HG03095 (cell line): ENCODE data around the gene MEAK7.

Source experiments
- ATAC-seq: cut with Tn5 transposase; IDR thresholded peaks from one replicate; pipeline ENCODE4 v1.9.1; 2021; ENCODE audit warnings: moderate library complexity; ENCODE audit not compliant: unreplicated experiment

MEAK7 gene

DNA sequence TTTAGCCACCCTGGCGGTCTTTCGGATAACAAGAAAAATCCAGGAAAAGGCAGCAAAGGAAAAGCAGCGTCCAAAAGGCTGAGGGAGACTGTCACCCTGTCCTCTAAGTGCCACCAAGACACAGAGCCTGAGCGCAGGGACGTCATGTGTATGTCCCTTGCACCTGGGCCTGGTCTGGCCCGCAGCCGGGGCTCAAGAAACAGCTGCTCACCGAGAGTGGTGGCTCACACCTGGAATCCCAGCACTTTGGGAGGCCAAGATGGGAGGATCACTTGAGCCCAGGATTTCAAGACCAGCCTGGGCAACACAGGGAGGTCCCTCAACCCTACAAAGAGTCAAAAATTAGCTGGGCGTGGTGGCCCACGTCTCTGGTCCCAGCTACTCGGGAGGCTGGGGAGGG, 9.2 kb upstream of the MEAK7 start:
- ATAC-seq = no peak

GRCh38 chr16:84513123-84513522, 8.7 kb upstream of the MEAK7 start:
- ATAC-seq = no peak

GRCh38 chr16:84511831-84512230, 7.4 kb upstream of the MEAK7 start:
- no peak for ATAC-seq

GRCh38 chr16:84511180-84511800, 6.8 kb upstream of the MEAK7 start:
- ATAC-seq = no peak

GRCh38 chr16:84509032-84509950, 4.8 kb upstream of the MEAK7 start:
- ATAC-seq = no peak

DNA sequence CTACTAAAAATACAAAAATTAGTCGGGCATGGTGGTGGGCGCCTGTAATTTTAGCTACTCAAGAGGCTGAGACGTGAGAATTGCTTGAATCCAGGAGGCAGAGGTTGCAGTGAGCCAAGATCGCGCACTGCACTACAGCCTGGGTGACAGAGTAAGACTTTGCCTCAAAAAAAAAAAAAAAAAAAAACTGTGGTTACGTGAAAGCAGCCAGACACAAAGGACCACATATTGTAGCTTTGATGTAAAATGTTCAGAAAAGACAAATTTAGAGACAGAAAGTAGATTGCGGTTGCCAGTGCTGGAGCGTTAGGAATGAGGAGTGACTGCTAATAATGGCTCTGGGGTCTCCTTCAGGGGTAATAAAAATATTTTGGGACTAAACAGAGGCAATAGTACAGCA, 4.0 kb upstream of the MEAK7 start:
- no peak for ATAC-seq

DNA sequence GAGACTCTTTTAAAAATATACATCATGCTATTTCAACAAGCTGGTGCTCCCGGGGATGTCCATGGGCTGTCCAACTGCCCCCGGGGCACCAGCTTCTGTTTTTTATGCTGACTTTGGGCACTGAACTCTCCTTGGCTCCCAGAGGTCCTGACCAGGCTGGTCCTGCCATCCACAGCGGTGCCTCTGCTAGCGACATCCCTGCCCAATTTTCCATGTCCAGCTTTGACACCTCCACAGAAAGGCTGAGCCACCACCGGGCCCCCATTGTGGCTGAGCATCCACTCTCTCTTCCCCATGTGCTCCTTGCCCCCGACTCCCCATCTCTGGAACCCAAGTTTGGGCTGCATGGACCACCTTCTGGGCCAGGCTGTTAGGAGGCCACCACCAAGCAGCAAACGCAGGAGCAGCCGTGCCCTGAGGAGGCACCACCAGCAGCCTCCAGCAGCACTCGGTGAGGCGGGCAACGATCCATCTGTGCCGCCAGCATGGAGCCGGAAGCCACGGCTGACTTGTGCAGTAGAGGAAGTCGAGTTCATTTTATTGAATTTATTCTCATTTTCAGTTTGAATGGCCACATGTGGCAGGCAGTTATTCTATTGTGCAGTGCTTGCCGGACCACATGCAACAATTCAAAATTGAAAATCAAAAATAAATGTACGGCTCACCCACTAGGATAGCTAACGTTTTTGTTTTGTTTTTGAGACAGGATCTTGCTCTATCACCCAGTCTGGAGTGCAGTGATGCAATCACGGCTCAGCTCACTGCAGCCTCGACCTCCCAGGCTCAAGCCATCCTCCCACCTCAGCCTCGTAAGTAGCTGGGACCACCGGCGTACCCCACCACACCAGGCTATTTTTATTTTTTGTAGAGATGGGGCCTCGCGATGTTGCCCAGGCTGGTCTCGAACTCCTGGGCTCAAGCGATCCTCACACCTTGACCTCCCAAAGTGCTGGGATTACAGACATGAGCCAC, 2.8 kb upstream of the MEAK7 start:
- ATAC-seq = no peak

DNA sequence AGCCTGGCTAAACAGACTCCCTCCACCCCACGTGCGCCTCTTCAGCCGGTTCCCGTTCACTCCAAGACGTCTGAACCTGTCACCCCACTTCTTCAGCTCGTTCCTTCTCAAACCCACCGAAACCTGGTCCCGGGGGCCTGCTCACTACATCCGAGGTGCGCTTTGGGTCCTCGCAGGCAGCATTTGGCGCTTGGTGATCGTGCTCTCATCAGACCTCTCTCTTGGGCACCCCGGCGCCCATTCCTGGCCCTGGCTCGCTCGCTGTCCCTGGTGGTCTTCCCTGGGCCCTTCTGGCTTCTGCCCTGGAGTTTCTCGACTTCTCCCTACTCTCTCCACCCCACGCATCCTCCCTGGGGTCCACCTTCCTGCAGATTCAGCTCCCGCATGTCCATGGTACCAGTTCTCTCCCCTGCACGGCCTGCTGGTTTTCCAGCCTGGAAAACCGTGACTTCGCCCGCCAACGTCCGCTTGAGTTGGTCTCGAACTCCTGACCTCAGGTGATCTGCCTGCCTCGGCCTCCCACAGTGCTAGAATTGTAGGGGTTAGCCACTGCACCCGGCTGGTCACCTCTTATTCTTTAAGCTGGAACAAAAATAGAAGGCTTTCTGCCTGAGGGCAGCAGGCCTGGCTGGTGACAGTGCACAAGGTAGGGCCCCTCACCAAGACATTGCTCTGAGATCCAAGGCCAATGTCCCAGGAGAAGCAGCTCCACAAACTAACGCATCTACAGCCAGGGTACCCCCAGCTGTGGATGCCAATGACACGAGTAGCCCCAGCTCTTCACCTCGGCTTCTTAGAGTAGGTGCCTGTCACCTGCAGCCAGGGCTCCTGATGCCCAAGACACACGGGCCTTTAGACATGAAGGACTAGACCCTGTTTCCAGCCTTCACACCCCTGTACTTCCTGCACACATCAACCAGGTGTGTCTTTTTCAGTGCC, 1.1 kb upstream of the MEAK7 start:
- no peak for ATAC-seq

GRCh38 chr16:84503751-84504395, 586 bp downstream of the MEAK7 start:
- no peak for ATAC-seq

DNA sequence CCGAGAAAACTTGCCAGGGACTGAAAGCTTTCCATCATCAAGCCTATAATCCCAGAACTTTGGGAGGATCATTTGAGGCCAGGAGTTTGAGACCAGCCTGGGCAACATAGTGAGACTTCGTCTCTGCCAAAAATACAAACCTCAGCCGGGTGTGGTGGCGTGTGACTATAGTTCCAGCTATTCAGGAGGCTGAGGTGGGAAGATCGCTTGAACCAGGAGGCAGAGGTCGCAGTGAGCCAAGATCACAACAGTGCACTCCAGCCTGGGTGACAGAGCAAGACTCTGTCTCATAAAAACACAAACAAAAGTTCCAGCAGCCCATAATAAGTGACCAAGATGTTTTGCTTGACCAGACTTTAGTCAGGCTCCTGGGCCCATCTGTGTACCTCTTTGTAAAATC, 1.9 kb downstream of the MEAK7 start:
- ATAC-seq = no peak

GRCh38 chr16:84502075-84502474, 2.4 kb downstream of the MEAK7 start:
- no peak for ATAC-seq

GRCh38 chr16:84501077-84501735, 3.3 kb downstream of the MEAK7 start:
- ATAC-seq = no peak

DNA sequence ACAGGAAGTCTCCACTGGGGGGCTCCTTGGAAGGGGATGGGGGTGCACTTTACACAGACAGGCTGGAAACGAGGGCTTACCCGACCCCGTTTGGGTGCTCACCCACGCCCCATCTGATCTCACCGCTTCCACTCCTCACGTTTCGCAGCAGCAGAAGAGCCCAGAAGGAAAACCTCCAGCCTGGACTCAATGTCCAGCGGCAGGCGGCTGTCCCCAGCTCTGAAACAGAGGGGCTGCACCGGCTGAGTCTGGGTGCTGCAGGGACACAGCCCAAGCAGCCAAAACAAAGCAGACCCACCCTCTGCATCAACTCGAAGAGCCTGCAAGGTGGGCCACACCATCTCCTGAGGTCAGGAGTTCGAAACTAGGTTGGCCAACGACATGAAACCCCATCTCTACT, 3.9 kb downstream of the MEAK7 start:
- ATAC-seq = no peak

DNA sequence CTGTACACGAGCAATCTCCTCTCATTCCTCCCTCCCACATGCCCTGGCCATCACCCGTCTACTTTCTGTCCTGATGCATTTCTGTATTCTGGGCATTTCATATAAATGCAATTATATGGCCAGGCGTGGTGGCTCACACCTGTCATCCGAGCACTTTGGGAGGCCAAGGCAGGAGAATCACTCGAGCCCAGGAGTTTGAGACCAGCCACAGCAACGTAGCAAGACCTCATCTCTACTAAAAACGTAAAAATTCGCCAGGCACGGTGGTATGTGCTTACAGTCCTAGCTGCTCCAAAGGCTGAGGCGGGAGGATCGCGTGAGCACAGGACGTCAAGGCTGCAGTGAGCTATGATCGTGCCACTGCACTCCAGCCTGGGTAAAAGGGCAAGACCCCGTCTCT, 4.8 kb downstream of the MEAK7 start:
- ATAC-seq = no peak

- ATAC-seq = no peak
These were observed 5.4 kb downstream of the MEAK7 start for GRCh38 chr16:84498859-84499620.

GRCh38 chr16:84498223-84498610, 6.2 kb downstream of the MEAK7 start:
- no peak for ATAC-seq

- no peak for ATAC-seq
These were observed 6.8 kb downstream of the MEAK7 start for GRCh38 chr16:84497418-84498222.

- no peak for ATAC-seq
These were observed 7.5 kb downstream of the MEAK7 start for GRCh38 chr16:84496991-84497390.
